Ovary (tissue), 9 donors: Measurements from ENCODE around the gene ADAMTS2. TPM values are rescaled to one million over a fixed set of nuclear protein-coding genes. Genes with fewer than 3 reads are reported as not detected.

Source experiments
- DNase-seq, 5 donors: peaks; one replicate each; pipeline ENCODE4 v3.0.0-alpha.2; 2019 to 2020
- H3K27ac ChIP-seq, 2 donors: fragments of 200-600 bp; one replicate each; pipeline versions ENCODE4 v1.5.1 to v1.8.0; 2019 to 2022
- H3K27me3 ChIP-seq: fragments of 200-600 bp; one replicate; pipeline ENCODE4 v1.8.0; 2022
- H3K36me3 ChIP-seq: fragments of 200-600 bp; sonication (generic); one replicate; pipeline ENCODE4 v1.5.1; 2019
- H3K4me1 ChIP-seq: one replicate; pipeline ENCODE4 v1.8.1; 2013; ENCODE audit warnings: mild to moderate bottlenecking, moderate library complexity; ENCODE audit not compliant: insufficient read depth
- H3K4me3 ChIP-seq: fragments of 200-600 bp; sonication (generic); one replicate; pipeline ENCODE4 v1.5.1; 2017
- H3K9me3 ChIP-seq, 2 donors: fragments of 200-600 bp in 1 of 2; sonication (generic) in 1 of 2; one replicate each; pipeline versions ENCODE4 v1.5.1 to v1.8.1; 2013 to 2019; ENCODE audit warnings: mild to moderate bottlenecking in 1 of 2, moderate library complexity in 1 of 2
- CTCF ChIP-seq, 3 donors: fragments of 450-650 bp in 2 of 3; fragments of 200-600 bp in 1 of 3; IDR thresholded peaks; one replicate each; pipeline versions ENCODE4 v1.5.1 to v1.8.0; 2016 to 2022; ENCODE audit warnings: antibody characterized with exemption in 3 of 3, mild to moderate bottlenecking in 1 of 3
- EP300 ChIP-seq: sonication (generic); formaldehyde crosslinking; IDR thresholded peaks from one replicate; pipeline ENCODE4 v1.6.1; 2017; ENCODE audit warnings: antibody characterized with exemption
- POLR2A ChIP-seq: fragments of 450-650 bp; IDR thresholded peaks from one replicate; pipeline ENCODE4 v1.6.1; 2017; ENCODE audit warnings: antibody characterized with exemption, mild to moderate bottlenecking, moderate library complexity
- WGBS, 3 donors: extraction: QIAGEN DNeasy Blood & Tissue Kit in 1 of 3; methylation state at CpG; one replicate each; pipeline versions ENCODE4 v1.1.5 to v1.1.7; 2013 to 2017; 5-methylcytosine and 5-hydroxymethylcytosine counted together
- intact Hi-C, 4 donors: fragments of 100-400 bp; cut with DNase I; formaldehyde crosslinking; loops; one replicate each; pipeline versions ENCODE4 v1.11.0 to v1.15.1; 2022 to 2023
- polyA plus RNA-seq, 2 donors: library from polyadenylated mRNA; stranded (reverse); fragments of 200-250 nt in 1 of 2; fragments of 350-450 nt in 1 of 2; fragmentation: Illumina TruSeq in 1 of 2; extraction: RNeasy Lipid Tissue Mini Kit (QIAGEN cat#74804) in 1 of 2; gene quantifications; one replicate each; pipeline ENCODE4 v1.2.3, GENCODE V29; 2013 to 2014
- total RNA-seq, 7 donors: library from RNA; depleted of rRNA in 2 of 7; stranded (reverse); fragments of >200 nt in 2 of 7; fragmentation: NEBNext Ultra II Directional in 3 of 7; extraction: Animal tissue kit (Norgen Biotek cat#: 25700) in 3 of 7; gene quantifications; one replicate each; pipeline versions ENCODE4 v1.1.0 to v1.2.4, GENCODE V29; 2016 to 2023
- donor health status: DM: no; HTN: no; CAD: no; lungs with moderate emphysema.
- donor health status: DM: no; HTN: no; CAD: no.
- donor health status: Bipolar disorder and iron deficiency.
- donor health status: DM: yes; HTN: yes; CAD: no.
- donor health status: DM: no; HTN: no; CAD: no.
- donor health status: DM: yes; HTN: yes; CAD: no.

The ADAMTS2 gene
- total and polyA plus RNA-seq, 9 donors, result 7.9 to 31.8 (median 11.5) TPM

- no peaks in the 10 kb centered on the region for H3K27me3 ChIP-seq
- no peak for DNase-seq
- no peak overlapping the region for H3K27ac ChIP-seq
- intact Hi-C loops, result no loop called here
- TF ChIP-seq CTCF (IDR thresholded peaks at IDR 0.05) (no peak), EP300 (no peak), POLR2A (no peak)
- H3K4me3 ChIP-seq, result no peak overlapping the region
- no peaks in the 10 kb centered on the region for H3K9me3 ChIP-seq
- WGBS, 3 donors, result 94 to 97% (median 95%) methylated on average over 2 of the region's 2 CpGs
- no peaks in the 10 kb centered on the region for H3K36me3 ChIP-seq
- H3K4me1 ChIP-seq, result no peaks in the 10 kb centered on the region
Measured at GRCh38 chr5:179123109-179123426, 222.2 kb downstream of the ADAMTS2 start.

- TF ChIP-seq CTCF (IDR thresholded peaks at IDR 0.05), result no peak
- no peak for TF ChIP-seq EP300
- no peak for TF ChIP-seq POLR2A
- 93 to 96% (median 95%) methylated on average over 9 to 19 of the region's 19 CpGs for WGBS, 3 donors
- DNase-seq, result no peak
Measured at GRCh38 chr5:179122411-179123108, 222.7 kb downstream of the ADAMTS2 start.

GRCh38 chr5:179121667-179122111, 223.6 kb downstream of the ADAMTS2 start:
- H3K36me3 ChIP-seq, result no peaks in the 10 kb centered on the region
- intact Hi-C loops, result no loop called here
- 94 to 98% (median 94%) methylated on average over 25 of the region's 25 CpGs for WGBS, 3 donors
- H3K27me3 ChIP-seq, result no peaks in the 10 kb centered on the region
- H3K9me3 ChIP-seq, result no peaks in the 10 kb centered on the region
- DNase-seq, result peak in 1 of 5 donors; percentile 9
- no peak for TF ChIP-seq CTCF (IDR thresholded peaks at IDR 0.05)
- TF ChIP-seq EP300, result no peak
- TF ChIP-seq POLR2A, result no peak
- H3K4me1 ChIP-seq, result no peaks in the 10 kb centered on the region
- H3K27ac ChIP-seq, result no peak overlapping the region
- H3K4me3 ChIP-seq, result no peak overlapping the region

More at GRCh38 chr5:179122411-179123108, 222.7 kb downstream of the ADAMTS2 start:
- Histone ChIP-seq H3K4me3 (no peak overlapping the region), H3K36me3 (no peaks in the 10 kb centered on the region), H3K27me3 (no peaks in the 10 kb centered on the region), H3K27ac (no peak overlapping the region), H3K4me1 (no peaks in the 10 kb centered on the region), H3K9me3 (no peaks in the 10 kb centered on the region)
- intact Hi-C loops, result no loop called here

GRCh38 chr5:179120951-179121666, 224.2 kb downstream of the ADAMTS2 start:
- no peak for TF ChIP-seq CTCF (IDR thresholded peaks at IDR 0.05)
- TF ChIP-seq EP300, result no peak
- TF ChIP-seq POLR2A, result no peak
- no peaks in the 10 kb centered on the region for H3K4me1 ChIP-seq
- H3K27ac ChIP-seq, result no peak overlapping the region
- intact Hi-C loops, result no loop called here
- no peaks in the 10 kb centered on the region for H3K36me3 ChIP-seq
- WGBS, 3 donors, result 82 to 95% (median 87%) methylated on average over 66 to 75 of the region's 75 CpGs
- DNase-seq, result peak in 1 of 5 donors; percentile 11
- H3K4me3 ChIP-seq, result no peak overlapping the region
- no peaks in the 10 kb centered on the region for H3K27me3 ChIP-seq
- no peaks in the 10 kb centered on the region for H3K9me3 ChIP-seq
